ENCODE measurements around the gene CHRNB4.
"Not testable (repeated sequence)": the region's sequence is repeated elsewhere in the genome, so short reads cannot be mapped to it uniquely, and the experiment has no call there.

CHRNB4 gene

GRCh38 chr15:78615151-78615589, 25.8 kb downstream of the CHRNB4 start:
- no peak for ATAC-seq

GRCh38 chr15:78614021-78614420, 27.0 kb downstream of the CHRNB4 start:
- ATAC-seq, result no peak

- ATAC-seq, result not testable (repeated sequence)
Measured at GRCh38 chr15:78609551-78609950, 31.5 kb downstream of the CHRNB4 start.

- ATAC-seq, result no peak
Measured at GRCh38 chr15:78605680-78606079, 35.3 kb downstream of the CHRNB4 start.

GRCh38 chr15:78605201-78605600, 35.8 kb downstream of the CHRNB4 start:
- ATAC-seq, result no peak

GRCh38 chr15:78604420-78604819, 36.6 kb downstream of the CHRNB4 start:
- no peak for ATAC-seq

GRCh38 chr15:78603467-78603866, 37.5 kb downstream of the CHRNB4 start:
- ATAC-seq, result no peak

GRCh38 chr15:78599189-78599588, 41.8 kb downstream of the CHRNB4 start:
- ATAC-seq, result no peak

GRCh38 chr15:78598348-78598747, 42.7 kb downstream of the CHRNB4 start:
- ATAC-seq, result no peak

GRCh38 chr15:78597583-78597982, 43.4 kb downstream of the CHRNB4 start:
- no peak for ATAC-seq

GRCh38 chr15:78574944-78575343, 66.1 kb downstream of the CHRNB4 start:
- ATAC-seq, result no peak

Data from activated CD4-positive, CD25-positive, alpha-beta regulatory T cell treated with anti-CD3 and anti-CD28 coated beads, Interleukin-2, amount 50 U/mL, for 24 hours (primary cell).